ENCODE results near the gene DROSHA. TPM values are rescaled to one million over a fixed set of nuclear protein-coding genes. Genes with fewer than 3 reads are reported as not detected.

Gene DROSHA
- total RNA-seq, 1 donor from 2014 or later: 51.7 TPM

DNA sequence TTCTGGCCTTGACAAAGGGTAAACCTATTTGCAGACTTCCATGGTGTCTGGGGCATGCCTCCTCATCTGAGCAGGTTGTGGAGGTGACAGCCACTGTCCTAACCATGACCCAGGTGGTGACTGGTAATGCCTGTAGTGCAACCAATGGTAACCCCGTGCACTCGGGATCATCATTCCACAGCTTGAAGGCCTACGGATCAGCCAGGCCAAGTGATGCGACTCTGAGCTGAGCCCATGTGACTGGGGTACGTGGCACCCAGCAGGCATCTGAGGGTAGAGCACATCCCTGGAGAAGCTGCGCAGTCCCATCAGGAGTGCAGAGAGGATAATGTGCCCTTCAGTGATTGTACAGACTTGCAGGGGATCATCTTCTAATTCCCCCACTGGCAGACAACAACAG lies 35.0 kb downstream of the DROSHA start:
- Histone ChIP-seq H3K4me3 (no peak overlapping the region), H3K4me1 (no peaks in the 10 kb centered on the region), H3K27me3 (ENCODE audit: low read depth) (no peaks in the 10 kb centered on the region), H3K36me3 (peaks cover 96% of the 10 kb centered on the region), H3K9me3 (no peaks in the 10 kb centered on the region), H3K27ac (no peak overlapping the region)
- intact Hi-C loops (cut with DNase I): no loop called here
- TF ChIP-seq CTCF (IDR thresholded peaks at IDR 0.05): no peak
- ATAC-seq: no peak
- no peak for DNase-seq

DNA sequence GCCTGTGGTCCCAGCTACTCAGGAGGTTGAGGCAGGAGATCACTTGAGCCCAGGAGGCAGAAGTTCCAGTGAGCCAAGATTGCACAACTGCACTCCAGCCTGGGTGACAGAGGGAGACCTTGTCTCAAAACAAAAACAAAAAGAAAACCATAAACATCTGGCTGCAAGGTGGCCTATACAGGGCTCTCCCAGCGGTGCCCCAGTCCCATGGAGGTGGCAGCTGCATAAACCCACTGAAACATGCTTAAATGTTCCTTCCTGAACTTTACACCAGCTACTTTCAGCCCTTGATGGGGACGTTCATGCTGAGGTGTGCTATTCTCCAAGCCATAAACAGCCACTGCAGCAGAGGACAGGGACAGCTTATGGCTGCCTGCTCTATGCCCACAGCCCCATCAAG lies 35.6 kb downstream of the DROSHA start:
- Histone ChIP-seq H3K36me3 (peaks cover 96% of the 10 kb centered on the region), H3K4me1 (no peaks in the 10 kb centered on the region), H3K4me3 (no peak overlapping the region), H3K27me3 (ENCODE audit: low read depth) (no peaks in the 10 kb centered on the region), H3K27ac (no peak overlapping the region), H3K9me3 (no peaks in the 10 kb centered on the region)
- DNase-seq (no peak), ATAC-seq (no peak)
- TF ChIP-seq CTCF (IDR thresholded peaks at IDR 0.05): no peak
- intact Hi-C loops (cut with DNase I): no loop called here

DNA sequence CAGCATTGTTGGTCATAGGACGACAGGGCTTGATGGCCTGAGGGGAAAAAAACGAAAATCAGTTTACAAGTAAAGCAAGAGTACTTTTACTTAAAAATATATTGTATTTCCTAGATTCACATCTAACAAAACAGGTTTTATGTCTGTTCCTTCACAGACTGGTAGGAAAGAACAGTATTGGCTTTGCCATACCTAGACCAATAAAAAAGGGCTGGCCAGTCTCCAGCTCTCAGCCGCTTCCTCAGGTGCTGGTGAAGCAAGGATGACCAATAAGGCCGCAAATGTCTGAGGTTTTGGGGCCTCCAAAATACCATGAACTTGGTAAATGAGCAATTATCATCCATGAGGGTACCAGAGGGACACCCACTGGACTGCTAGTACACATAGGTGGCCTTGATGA lies 36.6 kb downstream of the DROSHA start:
- Histone ChIP-seq H3K4me1 (no peaks in the 10 kb centered on the region), H3K27me3 (ENCODE audit: low read depth) (no peaks in the 10 kb centered on the region), H3K9me3 (no peaks in the 10 kb centered on the region), H3K27ac (no peak overlapping the region), H3K4me3 (no peak overlapping the region), H3K36me3 (peaks cover 93% of the 10 kb centered on the region)
- ATAC-seq (no peak), DNase-seq (no peak)
- TF ChIP-seq CTCF (IDR thresholded peaks at IDR 0.05): no peak
- intact Hi-C loops (cut with DNase I): no loop called here

DNA sequence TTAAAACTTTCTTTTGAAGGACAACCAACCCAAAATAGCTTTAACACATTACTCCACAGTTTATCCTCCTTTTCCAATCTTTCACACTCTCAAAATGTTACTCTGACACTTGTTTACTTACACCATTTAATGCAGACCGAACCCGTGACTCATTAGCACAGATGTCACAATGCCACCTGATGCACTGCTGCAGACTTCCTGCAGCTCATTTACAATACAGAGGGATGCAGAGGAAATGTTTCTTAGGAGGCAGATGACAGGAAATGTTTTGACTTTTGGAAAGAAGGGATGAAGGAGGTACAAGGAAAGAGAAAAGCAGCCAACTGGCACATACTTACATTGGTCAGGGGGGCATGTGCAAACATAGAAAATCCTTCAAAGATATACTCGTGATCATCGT lies 39.0 kb downstream of the DROSHA start:
- no peak for ATAC-seq
- Histone ChIP-seq H3K4me1 (no peaks in the 10 kb centered on the region), H3K4me3 (no peak overlapping the region), H3K9me3 (no peaks in the 10 kb centered on the region), H3K27ac (no peak overlapping the region), H3K36me3 (peaks cover 88% of the 10 kb centered on the region), H3K27me3 (ENCODE audit: low read depth) (no peaks in the 10 kb centered on the region)
- DNase-seq: no peak
- no peak for TF ChIP-seq CTCF (IDR thresholded peaks at IDR 0.05)
- intact Hi-C loops (cut with DNase I): no loop called here

DNA sequence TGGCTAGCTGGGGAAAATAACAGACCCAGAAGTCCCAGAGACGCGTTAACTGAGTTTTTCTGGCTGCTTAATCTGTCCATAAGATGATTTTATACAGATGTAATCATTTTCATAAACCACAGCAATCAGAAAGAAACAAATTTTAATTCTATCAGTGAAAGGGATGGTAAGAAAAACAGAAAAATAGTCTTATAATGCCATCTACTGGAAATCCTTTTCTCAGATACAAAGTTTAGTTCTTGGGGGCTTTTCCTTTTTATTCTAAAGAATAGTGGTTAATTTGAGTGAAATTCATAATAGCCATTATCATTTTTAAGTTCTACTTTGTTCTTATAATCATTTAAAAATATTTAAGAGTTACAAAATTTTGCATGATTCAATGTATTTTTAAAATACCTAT lies 44.4 kb downstream of the DROSHA start:
- intact Hi-C loops (cut with DNase I): no loop called here
- no peaks in the 10 kb centered on the region for H3K27me3 ChIP-seq (ENCODE audit: low read depth)
- H3K9me3 ChIP-seq: no peaks in the 10 kb centered on the region
- H3K36me3 ChIP-seq: peaks cover 81% of the 10 kb centered on the region
- no peak for DNase-seq
- ATAC-seq: no peak
- no peaks in the 10 kb centered on the region for H3K4me1 ChIP-seq
- TF ChIP-seq CTCF (IDR thresholded peaks at IDR 0.05): no peak
- H3K27ac ChIP-seq: no peak overlapping the region
- H3K4me3 ChIP-seq: no peak overlapping the region

DNA sequence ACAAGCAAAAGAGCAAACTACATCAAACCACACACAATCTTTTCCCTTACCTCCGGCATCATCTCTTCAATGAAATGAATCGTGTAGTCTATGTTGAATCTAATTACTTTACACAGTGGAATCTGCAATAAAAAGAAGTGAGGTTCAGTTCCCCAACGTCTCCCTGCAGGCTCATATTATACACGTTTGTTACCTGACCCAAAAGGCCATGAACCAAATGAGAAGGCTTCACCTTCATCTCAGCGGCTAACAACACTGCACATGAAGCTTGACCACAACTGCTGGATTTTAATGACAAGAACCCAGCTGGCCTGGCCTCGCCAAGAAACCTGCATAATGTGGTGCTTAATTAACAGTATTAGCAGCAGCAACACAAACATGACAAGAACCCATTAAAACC lies 45.5 kb downstream of the DROSHA start:
- intact Hi-C loops (cut with DNase I): no loop called here
- peaks cover 82% of the 10 kb centered on the region for H3K36me3 ChIP-seq
- no peaks in the 10 kb centered on the region for H3K27me3 ChIP-seq (ENCODE audit: low read depth)

More for the DNA sequence above, 45.5 kb downstream of the DROSHA start:
- Histone ChIP-seq H3K4me1 (no peaks in the 10 kb centered on the region), H3K9me3 (no peaks in the 10 kb centered on the region), H3K4me3 (no peak overlapping the region), H3K27ac (no peak overlapping the region)
- no peak for TF ChIP-seq CTCF (IDR thresholded peaks at IDR 0.05)
- no peak for ATAC-seq
- DNase-seq: no peak

All from lower lobe of right lung (tissue), 2 donors.